Endothelial cell of umbilical vein (primary cell): ENCODE data around the gene DBI. TPM values are rescaled to one million over a fixed set of nuclear protein-coding genes. Genes with fewer than 3 reads are reported as not detected.

Experiments used
- BruUV-seq: library from RNA; stranded (reverse); fragments of 400-500 nt; replicated peaks from 2 replicates; lab custom pipeline; 2021; lab: Mats Ljungman, UMichigan
- CTCF ChIA-PET: fragments of 300-600, 350-600 bp; sonication (Branson Sonifier 250); formaldehyde crosslinking; loops from one replicate; lab custom pipeline; 2021; ENCODE audit warnings: antibody characterized with exemption, inconsistent platforms; lab: Charles Lee
- POLR2A ChIA-PET: fragments of 300-600, 350-600 bp; sonication (Branson Sonifier 250); formaldehyde crosslinking; loops from one replicate; lab custom pipeline; 2021; ENCODE audit warnings: antibody characterized with exemption, inconsistent platforms; lab: Charles Lee
- DNase-seq: peaks from one replicate; pipeline ENCODE4 v3.0.0-alpha.2; 2011; ENCODE audit warnings: low read depth, low spot score
- FAIRE-seq: peaks from 2 replicates; lab custom pipeline; 2011; peaks lifted over from hg19 to GRCh38; lab: Jason Lieb, UNC
- H2AFZ ChIP-seq: 2 replicates; pipeline ENCODE4 v1.6.0; 2012; ENCODE audit warnings: low read depth, low read length, control low read depth, inconsistent platforms
- H3K27ac ChIP-seq: 2 replicates; pipeline ENCODE4 v1.5.1; 2011; ENCODE audit warnings: low read depth, mild to moderate bottlenecking, control low read depth, low read length, moderate library complexity; ENCODE audit not compliant: insufficient read depth
- H3K27me3 ChIP-seq, 2 experiments: 2 replicates each; pipeline versions ENCODE4 v1.6.0 to v1.6.1; 2011; ENCODE audit warnings: low read length in 2 of 2, mixed read lengths in 1 of 2; ENCODE audit not compliant: control insufficient read depth in 2 of 2, insufficient read depth in 2 of 2
- H3K36me3 ChIP-seq, 2 experiments: 2 replicates in 1 of 2; 3 replicates in 1 of 2; pipeline ENCODE4 v1.5.1; 2011; ENCODE audit warnings: low read length in 2 of 2, mild to moderate bottlenecking in 1 of 2, moderate library complexity in 1 of 2; ENCODE audit not compliant: control insufficient read depth in 2 of 2, insufficient read depth in 2 of 2; ENCODE audit errors: extremely low read depth in 1 of 2
- H3K4me1 ChIP-seq: 3 replicates; pipeline ENCODE4 v1.5.1; 2011; ENCODE audit warnings: mild to moderate bottlenecking, low read length; ENCODE audit not compliant: control insufficient read depth, insufficient read depth; ENCODE audit errors: extremely low read depth
- H3K4me2 ChIP-seq: 2 replicates; pipeline ENCODE4 v1.6.1; 2011; ENCODE audit warnings: low read length, control low read depth, mixed read lengths; ENCODE audit not compliant: insufficient read depth
- H3K4me3 ChIP-seq, 3 experiments: fragments of 200-600 bp in 1 of 3; sonication (generic), shearing (Covaris generic) in 1 of 3; replicated peaks in 1 of 3; 2 replicates each; pipeline ENCODE4 v1.5.1; 2011 to 2016; ENCODE audit warnings: control low read depth in 3 of 3, low read length in 3 of 3, mild to moderate bottlenecking in 2 of 3, inconsistent platforms in 1 of 3, low read depth in 1 of 3, moderate library complexity in 1 of 3; ENCODE audit not compliant: insufficient read depth in 1 of 3
- H3K79me2 ChIP-seq: 2 replicates; pipeline ENCODE4 v1.6.0; 2012; ENCODE audit warnings: low read length, inconsistent platforms; ENCODE audit not compliant: control insufficient read depth, insufficient read depth
- H3K9ac ChIP-seq: replicated peaks from 2 replicates; pipeline ENCODE3; 2011; ENCODE audit warnings: low read length, control low read depth; ENCODE audit not compliant: insufficient read depth; ENCODE audit errors: extremely low read depth
- H3K9me1 ChIP-seq: replicated peaks from 3 replicates; pipeline ENCODE4 v1.6.0; 2011; ENCODE audit warnings: mild to moderate bottlenecking, low read length; ENCODE audit not compliant: control insufficient read depth, insufficient read depth; ENCODE audit errors: extremely low read depth
- H3K9me3 ChIP-seq: replicated peaks from 2 replicates; pipeline ENCODE4 v1.5.1; 2012; ENCODE audit warnings: low read length, inconsistent platforms; ENCODE audit not compliant: control insufficient read depth, insufficient read depth
- H4K20me1 ChIP-seq: replicated peaks from 2 replicates; pipeline ENCODE3; 2011; ENCODE audit warnings: mild to moderate bottlenecking, low read length; ENCODE audit not compliant: control insufficient read depth, insufficient read depth; ENCODE audit errors: extremely low read depth
- CTCF ChIP-seq, 2 donors: IDR thresholded peaks; 1 replicate in 1 of 2; 2 replicates in 1 of 2; pipeline ENCODE4 v1.5.1; 2011; ENCODE audit warnings: low read length in 2 of 2, mild to moderate bottlenecking in 2 of 2, moderate library complexity in 2 of 2, control low read depth in 1 of 2, inconsistent platforms in 1 of 2, low read depth in 1 of 2; ENCODE audit not compliant: insufficient read depth in 1 of 2; ENCODE audit errors: extremely low read depth in 1 of 2
- EZH2 ChIP-seq: IDR thresholded peaks from 2 replicates; pipeline ENCODE4 v1.6.1; 2012; ENCODE audit warnings: borderline replicate concordance, low read depth, mild to moderate bottlenecking, moderate library complexity, low read length, inconsistent platforms; ENCODE audit not compliant: severe bottlenecking
- FOS ChIP-seq: IDR thresholded peaks from 2 replicates; pipeline ENCODE4 v1.6.1; 2011; ENCODE audit warnings: mild to moderate bottlenecking, low read length, moderate library complexity, borderline replicate concordance; ENCODE audit not compliant: insufficient read depth
- GATA2 ChIP-seq: IDR thresholded peaks from 2 replicates; pipeline ENCODE4 v1.7.0; 2011; ENCODE audit warnings: low read depth, mild to moderate bottlenecking, moderate library complexity, mixed read lengths, low read length; ENCODE audit not compliant: insufficient read length, insufficient read depth
- JUN ChIP-seq: IDR thresholded peaks from 2 replicates; pipeline ENCODE4 v1.6.1; 2011; ENCODE audit warnings: borderline replicate concordance, low read depth; ENCODE audit not compliant: insufficient read length, insufficient read depth
- MYC ChIP-seq: IDR thresholded peaks from one replicate; pipeline ENCODE4 v1.6.1; 2011; ENCODE audit warnings: mild to moderate bottlenecking, low read depth, low read length
- POLR2A ChIP-seq: IDR thresholded peaks from 2 replicates; pipeline ENCODE4 v1.6.1; 2012; ENCODE audit warnings: low read depth, mild to moderate bottlenecking, control low read depth, low read length
- POLR2AphosphoS5 ChIP-seq: IDR thresholded peaks from 2 replicates; pipeline ENCODE4 v1.6.1; 2012; ENCODE audit warnings: low read depth, mild to moderate bottlenecking, control low read depth, low read length, moderate library complexity; ENCODE audit not compliant: insufficient read depth
- dilution Hi-C: fragments of 300-500 bp; cut with MboI; formaldehyde crosslinking; loops from one replicate; pipeline ENCODE4 v1.15.0; 2019; ENCODE audit warnings: low sequenced_read_pairs; ENCODE audit not compliant: extremely low pct_ligation_motif_present
- intact Hi-C: fragments of 100-400 bp; cut with micrococcal nuclease; formaldehyde crosslinking; loops from one replicate; pipeline ENCODE4 v1.10.0; 2022
- polyA plus RNA-seq, 4 experiments: library from polyadenylated mRNA; depleted of rRNA in 3 of 4; stranded (reverse) in 3 of 4; unstranded in 1 of 4; fragments of >200 nt; gene quantifications; 2 replicates each; pipeline versions ENCODE4 v1.2.1 to v1.2.3, GENCODE V29; 2011 to 2012; ENCODE audit warnings: missing spikeins in 1 of 4
- total RNA-seq: library from RNA; stranded (reverse); gene quantifications from 2 replicates; pipeline ENCODE4 v1.2.3, GENCODE V29; 2021
- TF ChIP-seq, protein P1 (sequence below): IDR thresholded peaks from 2 replicates; pipeline ENCODE4 v1.6.1; 2011; ENCODE audit not compliant: insufficient read depth, insufficient read length

Gene DBI
- total and polyA plus RNA-seq, 2 donors (not counting 3 experiments of a cell fraction or from before 2014, with no cell fraction given) = 214 to 233 TPM

GRCh38 chr2:119397196-119397595, 30.4 kb downstream of the DBI start:
- BruUV-seq = no TSS peak
- intact Hi-C loops = no loop called here

GRCh38 chr2:119402106-119402505, 35.3 kb downstream of the DBI start:
- no peak overlapping the region for H2AFZ ChIP-seq
- FAIRE-seq (no peak), DNase-seq (no peak)
- H4K20me1 ChIP-seq = no peaks in the 10 kb centered on the region
- CTCF ChIA-PET = no interaction called here
- H3K4me1 ChIP-seq = no peaks in the 10 kb centered on the region
- POLR2A ChIA-PET = no interaction called here
- H3K79me2 ChIP-seq = no peaks in the 10 kb centered on the region
- no peak overlapping the region for H3K4me3 ChIP-seq
- H3K4me2 ChIP-seq = no peak overlapping the region
- H3K9me3 ChIP-seq = no peaks in the 10 kb centered on the region
- H3K9me1 ChIP-seq = no peaks in the 10 kb centered on the region
- dilution Hi-C loops = no loop called here
- peaks cover 0 to 2% of the 10 kb centered on the region in 2 experiments for H3K27me3 ChIP-seq
- TF ChIP-seq, protein P1, sequence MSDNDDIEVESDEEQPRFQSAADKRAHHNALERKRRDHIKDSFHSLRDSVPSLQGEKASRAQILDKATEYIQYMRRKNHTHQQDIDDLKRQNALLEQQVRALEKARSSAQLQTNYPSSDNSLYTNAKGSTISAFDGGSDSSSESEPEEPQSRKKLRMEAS = no peak
- TF ChIP-seq MYC (no peak), FOS (no peak), POLR2AphosphoS5 (no peak), JUN (no peak), POLR2A (no peak), CTCF (IDR thresholded peaks at IDR 0.05; ENCODE audit: extremely low read depth in 1 of 2, insufficient read depth in 1 of 2, low read depth in 1 of 2, low read length in 2 of 2) (no peak), EZH2 (no peak), GATA2 (no peak)
- H3K36me3 ChIP-seq = no peaks in the 10 kb centered on the region
- no peak overlapping the region for H3K27ac ChIP-seq
- intact Hi-C loops = no loop called here
- no TSS peak for BruUV-seq
- H3K9ac ChIP-seq = no peak overlapping the region

More at GRCh38 chr2:119397196-119397595, 30.4 kb downstream of the DBI start:
- Histone ChIP-seq H3K9ac (no peak overlapping the region), H4K20me1 (no peaks in the 10 kb centered on the region), H3K27ac (no peak overlapping the region), H3K9me3 (no peaks in the 10 kb centered on the region), H3K4me1 (no peaks in the 10 kb centered on the region), H3K79me2 (no peaks in the 10 kb centered on the region), H2AFZ (no peak overlapping the region), H3K36me3 (no peaks in the 10 kb centered on the region), H3K4me3 (no peak overlapping the region), H3K9me1 (no peaks in the 10 kb centered on the region), H3K27me3 (no peaks in the 10 kb centered on the region), H3K4me2 (no peak overlapping the region)
- FAIRE-seq = no peak
- no peak for DNase-seq
- ChIA-PET CTCF (interaction anchor here (0.9 kb wide), 1 partner anchor 10 kb away, joined by 3 read pairs; no protein-coding TSS in a partner anchor), POLR2A (no interaction called here)
- dilution Hi-C loops = no loop called here
- TF ChIP-seq FOS (no peak), EZH2 (no peak), POLR2AphosphoS5 (no peak), GATA2 (no peak), JUN (no peak)
- TF ChIP-seq, protein P1 = no peak
